HL-60/S4 treated with phorbol 12-myristate 13-acetate at 8.2 ng/mL for 4 days and 3 days (cell line): ENCODE results near the gene LCTL.

ENCODE experiments used
- in situ Hi-C: fragments of 300-500 bp; cut with MboI; formaldehyde crosslinking; loops from 2 replicates; pipeline ENCODE4 v1.15.0; 2022; ENCODE audit warnings: low sequenced_read_pairs

The LCTL gene

GRCh38 chr15:66566963-66567531 is 1.2 kb upstream of the LCTL start:
- in situ Hi-C loops = no loop called here

DNA sequence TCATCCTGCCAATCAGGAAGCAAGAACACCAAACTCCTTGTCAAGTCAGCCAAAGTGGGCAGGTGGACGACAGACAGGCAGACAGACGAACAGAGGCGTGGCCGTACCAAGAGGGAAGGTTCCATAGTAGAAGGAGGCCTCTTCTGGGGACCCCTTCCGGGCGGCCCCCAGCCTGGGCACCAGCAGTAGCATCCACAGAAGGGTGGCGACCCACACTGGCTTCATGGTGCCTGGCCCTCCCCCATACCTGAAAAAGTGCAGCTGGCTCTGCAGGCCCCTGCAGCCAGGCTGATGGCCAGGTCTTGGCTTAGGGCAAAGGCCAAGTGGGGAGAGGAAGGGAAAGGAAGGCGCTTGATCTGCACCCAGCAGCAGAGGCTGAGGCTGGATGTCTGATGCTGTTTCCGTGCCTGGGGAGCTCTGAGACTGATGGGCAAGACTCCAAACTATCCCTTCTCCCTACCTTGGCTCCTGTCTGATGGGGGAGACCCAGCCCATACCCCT is 607 bp downstream of the LCTL start:
- in situ Hi-C loops = no loop called here

GRCh38 chr15:66564136-66565041 is 1.4 kb downstream of the LCTL start:
- in situ Hi-C loops = no loop called here

- in situ Hi-C loops = no loop called here
Measured at GRCh38 chr15:66563566-66564110, 2.2 kb downstream of the LCTL start.

- in situ Hi-C loops = no loop called here
Measured at GRCh38 chr15:66563126-66563525, 2.7 kb downstream of the LCTL start.

GRCh38 chr15:66560856-66561525 is 4.8 kb downstream of the LCTL start:
- in situ Hi-C loops = no loop called here

DNA sequence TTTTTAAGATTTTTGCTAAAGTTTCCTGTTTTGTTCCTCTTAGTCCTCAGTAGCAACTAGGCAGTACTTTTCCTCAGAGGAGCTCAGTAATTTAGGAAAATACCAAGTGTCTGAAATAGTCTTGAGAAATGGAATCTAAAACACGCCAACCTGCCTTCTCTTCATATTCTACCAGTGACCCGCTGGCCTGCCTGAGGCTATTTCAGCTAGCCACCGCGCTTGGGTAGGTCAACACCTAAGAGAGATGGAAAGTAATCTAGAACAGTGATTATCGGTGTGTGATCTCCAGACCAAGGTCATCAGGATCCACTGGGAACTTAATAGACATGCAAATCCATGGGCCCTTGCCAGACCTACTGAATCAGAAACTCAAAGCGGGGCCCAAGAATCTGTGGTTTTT is 7.5 kb downstream of the LCTL start:
- in situ Hi-C loops = no loop called here

GRCh38 chr15:66555685-66556084 is 10.1 kb downstream of the LCTL start:
- in situ Hi-C loops = no loop called here

- in situ Hi-C loops = no loop called here
Measured at GRCh38 chr15:66545255-66545654, 20.5 kb downstream of the LCTL start.

DNA sequence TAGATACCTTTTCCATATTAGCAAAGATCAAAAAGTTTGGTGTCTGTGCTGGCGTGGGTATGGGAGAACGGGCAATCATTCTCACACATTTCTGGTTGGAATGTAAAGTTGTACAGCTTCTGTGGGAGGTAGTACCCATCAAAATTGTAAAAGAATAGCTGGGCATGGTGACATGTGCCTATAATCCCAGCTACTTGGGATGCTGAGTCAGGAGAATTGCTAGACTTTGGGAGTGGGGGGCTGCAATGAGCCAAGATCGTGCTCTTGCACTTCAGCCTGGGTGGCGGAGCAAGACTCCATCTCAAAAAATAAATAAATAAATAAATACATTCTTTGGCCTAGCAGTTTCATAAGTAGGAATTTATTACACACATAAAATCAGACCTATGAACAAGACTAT is 22.9 kb downstream of the LCTL start:
- in situ Hi-C loops = no loop called here

- in situ Hi-C loops = no loop called here
Measured at GRCh38 chr15:66535056-66535455, 30.7 kb downstream of the LCTL start.

- in situ Hi-C loops = no loop called here
Measured at GRCh38 chr15:66524838-66525237, 41.0 kb downstream of the LCTL start.

- in situ Hi-C loops = no loop called here
Measured at GRCh38 chr15:66523926-66524325, 41.9 kb downstream of the LCTL start.

DNA sequence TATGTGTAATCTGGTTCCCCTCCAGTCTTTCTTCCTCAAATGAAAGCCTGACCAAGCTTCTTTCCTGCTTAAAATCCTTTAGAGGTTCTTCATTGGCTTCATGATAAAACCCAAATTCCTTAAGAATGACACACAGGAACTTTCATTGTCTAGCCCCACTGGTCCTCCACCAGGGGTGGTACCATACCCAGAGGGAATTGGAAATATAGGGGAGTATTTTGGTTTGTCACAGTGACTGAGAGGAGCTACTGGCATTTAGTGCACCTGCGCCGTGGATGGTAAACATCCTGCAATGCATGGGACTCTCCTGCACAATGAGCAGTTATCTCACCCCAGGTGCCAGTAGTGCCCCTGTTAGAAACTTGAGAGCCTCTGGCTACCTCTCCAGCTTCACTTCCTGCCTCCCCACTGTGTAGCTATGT is 49.9 kb downstream of the LCTL start:
- in situ Hi-C loops = no loop called here

- in situ Hi-C loops = no loop called here
Measured at GRCh38 chr15:66514586-66514985, 51.2 kb downstream of the LCTL start.

DNA sequence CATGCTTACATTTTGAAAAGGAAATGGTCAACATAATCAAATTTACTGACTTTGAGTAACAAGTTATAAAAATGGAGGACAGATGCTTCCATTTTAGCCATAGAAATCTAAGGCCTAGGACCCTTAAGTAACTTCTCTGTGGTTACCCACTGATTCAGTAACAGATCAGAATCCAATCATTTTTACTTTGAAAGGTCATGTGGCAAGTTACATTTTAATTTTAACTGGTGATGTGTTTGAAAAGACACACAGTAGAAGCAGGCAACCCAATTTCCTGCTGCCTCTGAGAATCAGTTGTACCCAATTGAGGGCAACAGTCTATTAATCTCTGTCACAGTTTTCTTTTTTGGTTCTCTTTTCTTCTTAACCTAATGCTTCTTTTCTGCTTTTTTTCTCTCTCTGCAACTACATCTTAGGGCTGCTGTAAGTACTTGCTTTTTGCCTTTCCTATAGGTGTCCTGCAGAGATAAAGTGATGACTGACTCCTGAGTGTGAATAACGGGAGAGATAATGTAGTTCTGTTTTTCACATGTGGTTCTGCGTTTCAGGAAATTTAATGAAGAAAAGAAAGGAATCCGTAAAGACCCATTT is 57.4 kb downstream of the LCTL start:
- in situ Hi-C loops = no loop called here

DNA sequence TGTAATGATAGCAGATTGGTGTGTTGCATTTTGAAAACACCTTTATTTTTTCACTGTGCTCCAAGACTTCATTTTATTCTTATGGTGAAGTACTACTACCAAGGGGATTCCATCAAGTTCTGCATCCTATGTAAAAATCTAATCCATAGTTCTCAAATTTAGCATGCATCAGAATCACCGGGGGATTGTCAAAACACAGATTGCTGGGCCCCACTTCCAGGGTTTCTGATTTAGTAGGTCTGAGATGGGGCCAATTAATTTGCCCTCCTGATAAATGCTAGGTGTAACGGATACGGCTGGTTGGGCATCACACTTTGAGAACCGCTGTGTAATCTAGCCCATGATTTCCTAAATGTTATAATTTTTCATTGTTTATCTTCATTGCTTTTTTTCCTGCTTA is 60.0 kb downstream of the LCTL start:
- in situ Hi-C loops = no loop called here

GRCh38 chr15:66505430-66505811 is 60.4 kb downstream of the LCTL start:
- in situ Hi-C loops = no loop called here

DNA sequence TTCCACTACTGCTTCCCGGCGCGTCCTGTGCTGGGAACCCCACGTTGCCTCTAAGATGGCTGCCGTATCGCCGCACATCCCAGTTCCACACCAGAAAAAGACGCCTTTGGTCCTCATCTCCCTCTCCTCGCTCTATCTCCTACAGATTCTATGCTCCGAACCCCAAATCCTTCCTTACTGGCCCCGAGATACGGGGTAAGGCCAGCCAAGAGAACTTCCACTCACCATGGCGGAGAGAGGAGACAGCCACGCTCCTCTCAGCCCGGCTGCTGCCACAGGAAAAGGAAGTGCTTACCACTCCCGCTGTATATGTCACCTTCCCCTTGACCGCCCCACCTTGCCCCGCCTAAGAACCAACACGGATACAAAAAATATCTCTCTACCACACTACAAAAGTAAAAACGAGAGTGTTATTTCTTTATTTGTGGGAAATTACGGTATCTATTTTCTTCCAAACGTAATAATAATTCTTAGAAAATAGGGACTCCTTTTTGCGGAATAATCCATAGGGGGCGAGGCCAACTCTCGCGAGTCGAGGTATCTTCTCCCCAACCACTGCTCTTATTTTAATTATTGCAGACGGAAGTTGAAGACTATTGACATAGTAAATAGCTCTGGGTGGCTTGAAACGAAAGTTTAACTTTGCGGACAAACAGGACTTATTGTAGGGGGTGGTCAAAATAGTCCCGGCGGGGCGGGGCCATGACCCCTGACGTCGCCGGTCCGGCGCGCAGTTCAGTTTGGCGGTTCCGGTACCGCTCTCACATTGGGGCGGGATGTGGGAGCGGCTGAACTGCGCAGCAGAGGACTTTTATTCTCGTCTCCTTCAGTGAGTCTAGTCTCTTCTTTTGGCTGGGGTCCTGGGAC is 61.0 kb downstream of the LCTL start, which contains the start of the genes RPL4 and ZWILCH:
RPL4 (minus strand) TSS at position 293 of the 867 bp plus-strand sequence; CDS start at position 228, 65 bp downstream.
ZWILCH (plus strand) TSS at position 764 of the 867 bp plus-strand sequence; CDS start at position 777, 13 bp downstream.
- in situ Hi-C loops = no loop called here
